Peyer's patch (tissue), 4 donors: ENCODE measurements around the gene PRODH. TPM values are rescaled to one million over a fixed set of nuclear protein-coding genes. Genes with fewer than 3 reads are reported as not detected.

ENCODE experiments used
- DNase-seq, 3 donors: peaks; one replicate each; pipeline ENCODE4 v3.0.0-alpha.2; 2017 to 2019
- H3K27ac ChIP-seq, 4 donors: fragments of 200-600 bp; sonication (generic); one replicate each; pipeline ENCODE4 v1.5.1; 2016 to 2019
- H3K27me3 ChIP-seq, 2 donors: fragments of 200-600 bp; sonication (generic); one replicate each; pipeline ENCODE4 v1.5.1; 2019
- H3K36me3 ChIP-seq, 3 donors: fragments of 200-600 bp; sonication (generic); one replicate each; pipeline ENCODE4 v1.5.1; 2016 to 2019
- H3K4me1 ChIP-seq, 4 donors: fragments of 200-600 bp; sonication (generic); one replicate each; pipeline ENCODE4 v1.5.1; 2016 to 2019
- H3K4me3 ChIP-seq, 4 donors: fragments of 200-600 bp; sonication (generic); 1 replicate in 3 of 4; 2 replicates in 1 of 4; pipeline ENCODE4 v1.5.1; 2016 to 2019; ENCODE audit warnings: mild to moderate bottlenecking in 1 of 4
- H3K9me3 ChIP-seq, 4 donors: fragments of 200-600 bp; sonication (generic); one replicate each; pipeline ENCODE4 v1.5.1; 2016 to 2019; ENCODE audit warnings: mild to moderate bottlenecking in 1 of 4
- POLR2A ChIP-seq, 2 donors: fragments of 450-650 bp; IDR thresholded peaks; one replicate each; pipeline ENCODE4 v1.5.1; 2017; ENCODE audit warnings: antibody characterized with exemption in 2 of 2, mild to moderate bottlenecking in 2 of 2, moderate library complexity in 2 of 2
- total RNA-seq, 4 donors: library from RNA; depleted of rRNA; stranded (reverse); fragments of >200 nt; gene quantifications; one replicate each; pipeline ENCODE4 v1.1.0, GENCODE V29; 2016
- TF ChIP-seq, protein P1 (sequence below), 6 experiments: fragments of 450-650 bp in 4 of 6; fragments of 200-600 bp in 2 of 6; sonication (generic) in 1 of 6; IDR thresholded peaks; one replicate each; pipeline ENCODE4 v1.5.1; 2017 to 2019; ENCODE audit warnings: antibody characterized with exemption in 6 of 6, mild to moderate bottlenecking in 3 of 6, moderate library complexity in 1 of 6

The PRODH gene
- total RNA-seq, 4 donors from 2014 or later = 12.4 to 360 (median 207) TPM

- no peaks in the 10 kb centered on the region for H3K4me1 ChIP-seq
- H3K27me3 ChIP-seq = no peaks in the 10 kb centered on the region
- H3K4me3 ChIP-seq = no peak overlapping the region
- TF ChIP-seq, protein P1, sequence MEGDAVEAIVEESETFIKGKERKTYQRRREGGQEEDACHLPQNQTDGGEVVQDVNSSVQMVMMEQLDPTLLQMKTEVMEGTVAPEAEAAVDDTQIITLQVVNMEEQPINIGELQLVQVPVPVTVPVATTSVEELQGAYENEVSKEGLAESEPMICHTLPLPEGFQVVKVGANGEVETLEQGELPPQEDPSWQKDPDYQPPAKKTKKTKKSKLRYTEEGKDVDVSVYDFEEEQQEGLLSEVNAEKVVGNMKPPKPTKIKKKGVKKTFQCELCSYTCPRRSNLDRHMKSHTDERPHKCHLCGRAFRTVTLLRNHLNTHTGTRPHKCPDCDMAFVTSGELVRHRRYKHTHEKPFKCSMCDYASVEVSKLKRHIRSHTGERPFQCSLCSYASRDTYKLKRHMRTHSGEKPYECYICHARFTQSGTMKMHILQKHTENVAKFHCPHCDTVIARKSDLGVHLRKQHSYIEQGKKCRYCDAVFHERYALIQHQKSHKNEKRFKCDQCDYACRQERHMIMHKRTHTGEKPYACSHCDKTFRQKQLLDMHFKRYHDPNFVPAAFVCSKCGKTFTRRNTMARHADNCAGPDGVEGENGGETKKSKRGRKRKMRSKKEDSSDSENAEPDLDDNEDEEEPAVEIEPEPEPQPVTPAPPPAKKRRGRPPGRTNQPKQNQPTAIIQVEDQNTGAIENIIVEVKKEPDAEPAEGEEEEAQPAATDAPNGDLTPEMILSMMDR (IDR thresholded peaks at IDR 0.05) = no peak
- TF ChIP-seq POLR2A (IDR thresholded peaks at IDR 0.05) = no peak
- DNase-seq = peak in 1 of 3 donors; percentile 33
- H3K27ac ChIP-seq = no peak overlapping the region
- H3K36me3 ChIP-seq = no peaks in the 10 kb centered on the region
- no peaks in the 10 kb centered on the region for H3K9me3 ChIP-seq
Measured at GRCh38 chr22:18978506-18978905, 42.4 kb upstream of the PRODH start.

DNA sequence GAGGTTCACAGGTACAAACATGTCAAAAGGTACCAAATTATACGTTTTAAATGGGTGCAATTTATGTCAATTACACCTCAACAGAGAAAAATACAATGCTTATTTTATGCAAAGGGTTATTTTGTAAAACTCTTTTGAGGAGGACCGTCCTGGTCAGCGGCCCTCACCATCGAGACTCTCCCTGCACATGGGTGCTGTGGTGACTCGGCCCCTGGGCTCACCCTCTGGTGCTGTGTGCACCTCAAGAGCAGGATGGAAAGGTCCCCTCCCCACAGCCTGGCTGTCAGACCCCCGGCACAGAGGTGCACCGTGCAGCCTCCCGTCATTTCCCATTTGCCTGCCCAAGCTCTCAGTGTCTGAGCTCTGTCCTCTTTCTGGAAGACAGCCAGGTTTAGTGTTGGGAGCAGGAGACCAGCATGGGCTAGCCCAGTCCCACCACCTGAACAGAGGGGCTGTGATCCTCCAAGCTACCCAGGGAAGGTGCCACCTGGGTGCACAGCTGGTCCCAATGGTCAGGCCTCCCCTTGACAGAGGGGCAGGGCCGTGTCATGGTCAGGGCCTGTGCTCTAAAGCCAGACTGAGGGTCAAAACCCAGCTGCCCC lies 41.8 kb upstream of the PRODH start:
- TF ChIP-seq, protein P1 (IDR thresholded peaks at IDR 0.05) = no peak
- no peak for TF ChIP-seq POLR2A (IDR thresholded peaks at IDR 0.05)
- no peak overlapping the region for H3K27ac ChIP-seq
- no peaks in the 10 kb centered on the region for H3K36me3 ChIP-seq
- no peaks in the 10 kb centered on the region for H3K4me1 ChIP-seq
- H3K27me3 ChIP-seq = no peaks in the 10 kb centered on the region
- peak in 1 of 3 donors; percentile 14 for DNase-seq
- no peaks in the 10 kb centered on the region for H3K9me3 ChIP-seq
- no peak overlapping the region for H3K4me3 ChIP-seq

DNA sequence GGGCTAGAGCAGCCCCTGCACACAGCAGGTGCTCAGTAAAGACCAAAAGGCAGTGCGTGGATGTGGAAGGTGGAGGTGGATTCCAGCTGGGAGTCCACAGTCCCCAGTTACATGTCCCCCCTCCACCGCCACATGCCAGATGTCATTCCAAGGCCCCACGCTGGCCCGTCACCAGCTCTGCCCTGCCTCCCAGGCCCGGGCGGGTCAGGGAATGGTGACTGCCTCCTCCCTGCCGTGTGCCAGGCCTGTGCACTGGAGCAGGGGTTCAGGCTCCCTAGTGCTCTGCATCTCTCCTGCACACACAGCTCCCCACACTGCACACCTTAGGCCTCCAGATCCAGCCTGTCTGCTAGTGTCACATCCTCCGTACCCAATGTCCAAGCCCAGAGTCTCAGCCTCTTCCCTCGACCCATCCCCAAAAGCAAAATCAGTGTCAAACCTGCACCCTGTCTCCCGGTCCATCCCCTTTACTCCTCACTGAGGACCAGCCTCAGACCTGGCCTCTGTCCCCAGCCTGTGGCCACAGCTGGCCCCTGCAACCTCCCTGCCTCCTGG lies 40.2 kb upstream of the PRODH start:
- Histone ChIP-seq H3K4me1 (no peaks in the 10 kb centered on the region), H3K4me3 (no peak overlapping the region), H3K27me3 (peaks cover 0 to under 1% of the 10 kb centered on the region in 2 donors), H3K36me3 (no peaks in the 10 kb centered on the region), H3K9me3 (no peaks in the 10 kb centered on the region), H3K27ac (no peak overlapping the region)
- TF ChIP-seq, protein P1 (IDR thresholded peaks at IDR 0.05) = no peak
- TF ChIP-seq POLR2A (IDR thresholded peaks at IDR 0.05) = no peak
- DNase-seq = peak in 1 of 3 donors; percentile 33

- H3K9me3 ChIP-seq = no peaks in the 10 kb centered on the region
- H3K36me3 ChIP-seq = no peaks in the 10 kb centered on the region
- H3K4me3 ChIP-seq = no peak overlapping the region
- DNase-seq = no peak
- H3K4me1 ChIP-seq = peaks cover 0 to 3% (median 1%) of the 10 kb centered on the region in 4 donors
- no peak overlapping the region for H3K27ac ChIP-seq
- H3K27me3 ChIP-seq = peaks cover 0 to 3% of the 10 kb centered on the region in 2 donors
- TF ChIP-seq, protein P1 (IDR thresholded peaks at IDR 0.05) = no peak
- no peak for TF ChIP-seq POLR2A (IDR thresholded peaks at IDR 0.05)
Measured at GRCh38 chr22:18975434-18976196, 39.5 kb upstream of the PRODH start.

DNA sequence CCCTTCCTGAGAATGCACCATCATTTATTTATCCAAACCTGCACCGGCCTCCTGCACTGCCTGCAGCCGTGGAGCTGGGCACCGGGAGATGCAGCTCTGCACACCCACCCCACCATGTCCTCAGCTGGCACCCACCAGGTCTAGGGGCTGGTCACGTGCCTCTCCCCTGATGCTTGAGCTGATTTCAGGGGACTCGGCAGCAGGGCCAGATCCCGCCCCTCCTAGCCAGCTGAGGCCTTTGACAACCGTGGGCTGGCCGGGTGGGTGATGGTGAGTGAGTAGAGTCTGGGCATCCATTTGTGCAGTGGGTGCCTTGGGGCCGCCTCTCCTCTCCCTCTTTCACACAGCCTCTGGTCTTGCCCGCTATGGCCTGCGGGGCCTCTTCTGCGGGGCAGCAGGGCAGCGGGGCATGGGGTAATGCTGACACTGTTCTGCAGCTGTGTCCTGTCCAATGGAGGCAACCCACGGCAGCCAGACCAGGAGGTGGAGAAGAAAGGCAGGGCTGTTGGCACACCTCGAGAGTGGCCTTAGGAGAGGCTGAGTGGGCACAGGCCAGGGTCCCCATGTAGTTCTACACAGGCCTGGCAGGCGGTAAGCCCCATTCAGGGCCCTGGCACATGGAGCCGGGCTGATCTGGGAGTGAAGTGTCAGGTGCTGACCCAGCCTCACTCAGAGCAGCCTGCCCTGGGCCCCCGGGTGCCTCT lies 38.5 kb upstream of the PRODH start:
- DNase-seq = no peak
- no peak overlapping the region for H3K4me3 ChIP-seq
- no peak overlapping the region for H3K27ac ChIP-seq
- no peak for TF ChIP-seq POLR2A (IDR thresholded peaks at IDR 0.05)
- TF ChIP-seq, protein P1 (IDR thresholded peaks at IDR 0.05) = no peak
- no peaks in the 10 kb centered on the region for H3K9me3 ChIP-seq
- H3K27me3 ChIP-seq = peaks cover 0 to 3% of the 10 kb centered on the region in 2 donors
- H3K4me1 ChIP-seq = peaks cover 0 to 6% (median 3%) of the 10 kb centered on the region in 4 donors
- no peaks in the 10 kb centered on the region for H3K36me3 ChIP-seq
